Skeletal muscle tissue (tissue), 4 donors: ENCODE measurements around the gene MCAM. TPM values are rescaled to one million over a fixed set of nuclear protein-coding genes. Genes with fewer than 3 reads are reported as not detected.

Experiments used
- H3K27ac ChIP-seq: one replicate; pipeline ENCODE4 v1.7.0; 2013; ENCODE audit warnings: mild to moderate bottlenecking, low read depth, low read length, inconsistent platforms
- H3K27me3 ChIP-seq, 3 donors: one replicate each; pipeline ENCODE4 v1.7.0; 2013; ENCODE audit warnings: low read length in 3 of 3; ENCODE audit not compliant: control insufficient read depth in 3 of 3, insufficient read depth in 3 of 3
- H3K36me3 ChIP-seq, 3 donors: one replicate each; pipeline ENCODE4 v1.7.0; 2013; ENCODE audit warnings: low read length in 3 of 3; ENCODE audit not compliant: control insufficient read depth in 3 of 3, insufficient read depth in 3 of 3
- H3K4me1 ChIP-seq, 3 donors: one replicate each; pipeline ENCODE4 v1.7.0; 2013; ENCODE audit warnings: low read length in 3 of 3, mild to moderate bottlenecking in 3 of 3; ENCODE audit not compliant: control insufficient read depth in 3 of 3, insufficient read depth in 3 of 3
- H3K4me3 ChIP-seq, 3 donors: one replicate each; pipeline ENCODE4 v1.7.0; 2013; ENCODE audit warnings: low read length in 3 of 3
- H3K9ac ChIP-seq, 3 donors: one replicate each; pipeline ENCODE4 v1.7.0; 2013; ENCODE audit warnings: low read length in 3 of 3, mild to moderate bottlenecking in 3 of 3, moderate library complexity in 2 of 3, low read depth in 1 of 3
- H3K9me3 ChIP-seq, 3 donors: one replicate each; pipeline ENCODE4 v1.7.0; 2013; ENCODE audit warnings: low read length in 3 of 3; ENCODE audit not compliant: control insufficient read depth in 3 of 3
- total RNA-seq: library from RNA; depleted of rRNA; stranded (reverse); fragments of >200 nt; gene quantifications from one replicate; pipeline ENCODE4 v1.2.3, GENCODE V29; 2014
- donor health status: Osteomylitis.

Gene MCAM
- total RNA-seq, 1 donor from 2014 or later, result 120 TPM

- peaks cover 57 to 64% (median 62%) of the 10 kb centered on the region in 3 donors for H3K4me1 ChIP-seq
- peak overlapping the region; percentile 88 for H3K27ac ChIP-seq
- H3K36me3 ChIP-seq, result peaks cover 6 to 14% (median 9%) of the 10 kb centered on the region in 3 donors
- H3K4me3 ChIP-seq, result peak overlapping the region; percentile 59 to 68 (median 63)
- peak overlapping the region; percentile 74 to 79 (median 76) for H3K9ac ChIP-seq
- peaks cover 5 to 20% (median 18%) of the 10 kb centered on the region in 3 donors for H3K27me3 ChIP-seq
- no peaks in the 10 kb centered on the region for H3K9me3 ChIP-seq
These were observed 22.8 kb upstream of the MCAM start for GRCh38 chr11:119339589-119340334.

GRCh38 chr11:119338965-119339588 is 22.1 kb upstream of the MCAM start:
- Histone ChIP-seq H3K4me3 (peak overlapping the region; percentile 59 to 68 (median 63)), H3K36me3 (peaks cover 6 to 14% (median 9%) of the 10 kb centered on the region in 3 donors), H3K9ac (peak overlapping the region; percentile 57 to 79 (median 74)), H3K9me3 (no peaks in the 10 kb centered on the region), H3K27ac (peak overlapping the region; percentile 88), H3K27me3 (peaks cover 5 to 20% (median 18%) of the 10 kb centered on the region in 3 donors), H3K4me1 (peaks cover 59 to 67% (median 62%) of the 10 kb centered on the region in 3 donors)

- Histone ChIP-seq H3K27ac (peak overlapping the region; percentile 7), H3K9me3 (no peaks in the 10 kb centered on the region), H3K9ac (peak overlapping the region in 1 of 3 donors; percentile 79), H3K4me3 (peak overlapping the region in 2 of 3 donors; percentile 17 to 20), H3K27me3 (peaks cover 5 to 20% (median 18%) of the 10 kb centered on the region in 3 donors), H3K36me3 (peaks cover 6 to 14% (median 9%) of the 10 kb centered on the region in 3 donors), H3K4me1 (peaks cover 59 to 67% (median 62%) of the 10 kb centered on the region in 3 donors)
These were observed 21.5 kb upstream of the MCAM start for GRCh38 chr11:119338318-119338890.

GRCh38 chr11:119337581-119338317 is 20.8 kb upstream of the MCAM start:
- H3K27ac ChIP-seq, result no peak overlapping the region
- H3K9ac ChIP-seq, result peak overlapping the region in 1 of 3 donors; percentile 8
- peaks cover 5 to 18% (median 18%) of the 10 kb centered on the region in 3 donors for H3K27me3 ChIP-seq
- H3K4me3 ChIP-seq, result peak overlapping the region in 1 of 3 donors; percentile 20
- peaks cover 59 to 67% (median 62%) of the 10 kb centered on the region in 3 donors for H3K4me1 ChIP-seq
- H3K9me3 ChIP-seq, result no peaks in the 10 kb centered on the region
- peaks cover 6 to 14% (median 9%) of the 10 kb centered on the region in 3 donors for H3K36me3 ChIP-seq

GRCh38 chr11:119336744-119337469 is 20.0 kb upstream of the MCAM start:
- no peaks in the 10 kb centered on the region for H3K9me3 ChIP-seq
- peaks cover 6 to 14% (median 9%) of the 10 kb centered on the region in 3 donors for H3K36me3 ChIP-seq
- H3K27ac ChIP-seq, result no peak overlapping the region
- H3K4me3 ChIP-seq, result no peak overlapping the region
- H3K4me1 ChIP-seq, result peaks cover 59 to 67% (median 61%) of the 10 kb centered on the region in 3 donors
- peaks cover 5 to 11% (median 10%) of the 10 kb centered on the region in 3 donors for H3K27me3 ChIP-seq
- no peak overlapping the region for H3K9ac ChIP-seq

GRCh38 chr11:119335655-119336543 is 19.0 kb upstream of the MCAM start:
- H3K36me3 ChIP-seq, result peaks cover 6 to 14% (median 9%) of the 10 kb centered on the region in 3 donors
- H3K27me3 ChIP-seq, result peaks cover 1 to 3% (median 2%) of the 10 kb centered on the region in 3 donors
- peak overlapping the region; percentile 51 to 91 (median 88) for H3K9ac ChIP-seq
- H3K4me3 ChIP-seq, result peak overlapping the region; percentile 97 to 98 (median 97)
- H3K9me3 ChIP-seq, result no peaks in the 10 kb centered on the region
- H3K4me1 ChIP-seq, result peaks cover 51 to 60% (median 54%) of the 10 kb centered on the region in 3 donors
- H3K27ac ChIP-seq, result peak overlapping the region; percentile 93

GRCh38 chr11:119335091-119335654 is 18.2 kb upstream of the MCAM start:
- Histone ChIP-seq H3K27ac (peak overlapping the region; percentile 93), H3K4me3 (peak overlapping the region; percentile 97 to 98 (median 97)), H3K9ac (peak overlapping the region; percentile 88 to 97 (median 91)), H3K9me3 (no peaks in the 10 kb centered on the region), H3K36me3 (peaks cover 6 to 14% (median 9%) of the 10 kb centered on the region in 3 donors), H3K27me3 (no peaks in the 10 kb centered on the region), H3K4me1 (peaks cover 49 to 54% (median 50%) of the 10 kb centered on the region in 3 donors)

- Histone ChIP-seq H3K27me3 (no peaks in the 10 kb centered on the region), H3K27ac (peak within 1 kb of the TSS; percentile 93), H3K4me1 (peaks cover 44 to 46% (median 46%) of the 10 kb centered on the region in 3 donors), H3K4me3 (peak within 1 kb of the TSS; percentile 97 to 98 (median 97)), H3K9me3 (no peaks in the 10 kb centered on the region), H3K9ac (peak within 1 kb of the TSS; percentile 88 to 97 (median 91)), H3K36me3 (peaks cover 6 to 14% (median 9%) of the 10 kb centered on the region in 3 donors)
These were observed 17.4 kb upstream of the MCAM start, which contains the start of gene RNF26 for GRCh38 chr11:119334174-119334930. RNF26 (plus strand) TSS chr11:119334527; CDS start chr11:119335123, 596 bp downstream.
